Mucosa of rectum (tissue), 2 donors: ENCODE data around the gene ZNF605.
A peak's percentile ranks its signal among the peaks of the same experiment; 100 is the strongest.
"Not testable (repeated sequence)": the region's sequence is repeated elsewhere in the genome, so short reads cannot be mapped to it uniquely, and the experiment has no call there.

Source experiments
- H3K27ac ChIP-seq, 2 donors: one replicate each; pipeline ENCODE4 v1.7.0; 2013; ENCODE audit warnings: inconsistent platforms in 2 of 2, low read depth in 2 of 2, low read length in 2 of 2
- H3K27me3 ChIP-seq, 2 donors: one replicate each; pipeline ENCODE4 v1.7.0; 2013; ENCODE audit warnings: low read length in 2 of 2; ENCODE audit not compliant: control insufficient read depth in 2 of 2, insufficient read depth in 2 of 2
- H3K36me3 ChIP-seq, 2 donors: one replicate each; pipeline ENCODE4 v1.7.0; 2013; ENCODE audit warnings: low read length in 2 of 2; ENCODE audit not compliant: control insufficient read depth in 2 of 2, insufficient read depth in 2 of 2
- H3K4me1 ChIP-seq, 2 donors: one replicate each; pipeline ENCODE4 v1.7.0; 2013; ENCODE audit warnings: low read length in 2 of 2, mild to moderate bottlenecking in 1 of 2; ENCODE audit not compliant: control insufficient read depth in 2 of 2, insufficient read depth in 2 of 2
- H3K4me3 ChIP-seq, 2 donors: one replicate each; pipeline ENCODE4 v1.7.0; 2013; ENCODE audit warnings: low read length in 2 of 2
- H3K9ac ChIP-seq, 2 donors: one replicate each; pipeline ENCODE4 v1.7.0; 2013; ENCODE audit warnings: low read length in 2 of 2, low read depth in 1 of 2, mild to moderate bottlenecking in 1 of 2
- H3K9me3 ChIP-seq, 2 donors: one replicate each; pipeline ENCODE4 v1.7.0; 2013; ENCODE audit warnings: low read length in 2 of 2; ENCODE audit not compliant: control insufficient read depth in 2 of 2
- donor health status: healthy.
- donor health status: Normal muscosa, but diverticular disease.

Gene ZNF605

GRCh38 chr12:132956011-132956788, at the start of gene ZNF605:
Gene ZNF605, minus strand, starts transcription at chr12:132956306. Its CDS starts 10,671 bp downstream, at chr12:132945635.
- peaks cover 8 to 11% of the 10 kb centered on the region in 2 donors for H3K9me3 ChIP-seq
- peak within 1 kb of the TSS; percentile 76 to 79 for H3K9ac ChIP-seq
- H3K36me3 ChIP-seq = peaks cover 2 to 8% of the 10 kb centered on the region in 2 donors
- no peaks in the 10 kb centered on the region for H3K27me3 ChIP-seq
- peaks cover 4 to 10% of the 10 kb centered on the region in 2 donors for H3K4me1 ChIP-seq
- H3K27ac ChIP-seq = peak within 1 kb of the TSS; percentile 77 to 84
- H3K4me3 ChIP-seq = peak within 1 kb of the TSS; percentile 92 to 95

DNA sequence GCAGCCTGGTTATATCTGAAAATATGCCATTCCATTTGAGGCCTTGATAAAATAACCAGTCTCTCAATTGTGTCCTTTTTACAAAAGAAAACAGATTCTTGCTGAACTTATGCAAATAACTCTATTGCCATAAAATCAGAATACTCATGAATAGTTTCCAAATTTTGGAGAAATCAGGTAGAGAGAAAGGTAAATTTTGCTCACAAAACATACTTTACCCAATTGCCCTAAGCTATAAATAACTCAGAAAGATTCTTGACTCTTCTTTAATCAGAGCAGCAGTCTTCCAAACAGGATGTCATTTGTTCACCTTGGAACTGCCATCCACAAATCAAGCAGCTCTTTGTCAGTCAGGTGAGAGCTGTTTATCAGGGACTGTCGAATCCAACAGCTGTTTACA, 42.6 kb upstream of the ZNF605 start:
- H3K4me1 ChIP-seq = no peaks in the 10 kb centered on the region
- H3K27me3 ChIP-seq = no peaks in the 10 kb centered on the region
- H3K27ac ChIP-seq = no peak overlapping the region
- H3K9me3 ChIP-seq = peaks cover 35 to 37% of the 10 kb centered on the region in 2 donors
- no peak overlapping the region for H3K4me3 ChIP-seq
- no peak overlapping the region for H3K9ac ChIP-seq
- H3K36me3 ChIP-seq = peaks cover 6 to 25% of the 10 kb centered on the region in 2 donors

GRCh38 chr12:132986885-132987225, 30.7 kb upstream of the ZNF605 start:
- Histone ChIP-seq H3K36me3 (peaks cover 0 to 4% of the 10 kb centered on the region in 2 donors), H3K27ac (peak overlapping the region; percentile 80 to 83), H3K9ac (peak overlapping the region; percentile 83 to 85), H3K27me3 (no peaks in the 10 kb centered on the region), H3K9me3 (peaks cover 0 to 6% of the 10 kb centered on the region in 2 donors), H3K4me3 (peak overlapping the region; percentile 97 to 100), H3K4me1 (peaks cover 4 to 12% of the 10 kb centered on the region in 2 donors)

- peak within 1 kb of the TSS; percentile 83 to 85 for H3K9ac ChIP-seq
- H3K4me1 ChIP-seq = peaks cover 4 to 12% of the 10 kb centered on the region in 2 donors
- H3K27ac ChIP-seq = peak within 1 kb of the TSS; percentile 80 to 83
- H3K27me3 ChIP-seq = no peaks in the 10 kb centered on the region
- peaks cover 0 to 6% of the 10 kb centered on the region in 2 donors for H3K9me3 ChIP-seq
- H3K36me3 ChIP-seq = peaks cover 0 to 4% of the 10 kb centered on the region in 2 donors
- peak within 1 kb of the TSS; percentile 97 to 100 for H3K4me3 ChIP-seq
Measured at GRCh38 chr12:132986001-132986884, 30.1 kb upstream of the ZNF605 start, which contains the start of gene ZNF26. Gene ZNF26, plus strand, starts transcription at chr12:132986367. Its CDS starts 474 bp downstream, at chr12:132986841.

DNA sequence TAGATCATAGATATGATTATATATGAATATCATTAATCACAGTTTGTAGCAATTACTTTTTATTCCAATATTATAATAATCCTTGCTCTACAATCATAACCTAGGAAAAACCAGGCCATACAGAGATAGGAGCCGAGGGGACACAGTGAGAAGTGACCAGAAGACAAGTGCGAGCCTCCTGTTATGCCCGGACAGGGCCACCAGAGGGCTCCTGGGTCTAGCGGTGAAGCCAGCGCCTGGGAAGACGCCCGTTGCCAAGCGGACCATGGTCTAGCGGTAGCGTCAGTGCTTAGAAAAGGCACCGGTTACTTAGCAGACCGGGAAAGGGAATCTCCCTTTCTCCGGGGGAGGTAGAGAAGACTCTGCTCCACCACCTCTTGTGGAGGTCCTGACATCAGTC, 20.8 kb upstream of the ZNF605 start:
- H3K9ac ChIP-seq, H3K27ac ChIP-seq, H3K27me3 ChIP-seq, H3K4me3 ChIP-seq, H3K4me1 ChIP-seq, H3K9me3 ChIP-seq, H3K36me3 ChIP-seq: not testable (repeated sequence)

DNA sequence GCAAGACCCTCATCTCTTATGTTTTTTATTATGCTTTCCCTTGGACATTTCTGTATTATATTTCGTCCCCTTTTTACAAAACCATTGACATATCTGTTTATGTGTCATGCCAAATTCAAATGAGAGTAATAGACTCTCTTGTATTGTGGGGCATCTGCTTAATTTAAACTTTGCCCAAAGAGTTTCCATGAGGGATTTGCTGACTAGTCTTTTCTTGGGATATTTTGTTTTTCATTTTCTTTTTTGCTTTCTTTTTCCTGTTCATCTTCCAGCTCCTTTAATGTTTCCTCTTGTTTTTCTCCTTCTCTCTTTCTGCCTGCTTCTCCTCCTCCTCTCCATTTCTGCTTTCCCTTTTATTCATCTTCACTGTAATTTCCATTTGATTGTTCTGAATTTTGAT, 16.3 kb upstream of the ZNF605 start:
- Histone ChIP-seq H3K4me3 (no peak overlapping the region), H3K27me3 (no peaks in the 10 kb centered on the region), H3K4me1 (no peaks in the 10 kb centered on the region), H3K9me3 (peaks cover 0 to 9% of the 10 kb centered on the region in 2 donors), H3K27ac (no peak overlapping the region), H3K36me3 (no peaks in the 10 kb centered on the region), H3K9ac (no peak overlapping the region)

GRCh38 chr12:132967736-132968135, 11.6 kb upstream of the ZNF605 start:
- H3K4me3 ChIP-seq = no peak overlapping the region
- no peaks in the 10 kb centered on the region for H3K4me1 ChIP-seq
- no peak overlapping the region for H3K9ac ChIP-seq
- no peaks in the 10 kb centered on the region for H3K36me3 ChIP-seq
- H3K27me3 ChIP-seq = no peaks in the 10 kb centered on the region
- no peak overlapping the region for H3K27ac ChIP-seq
- peaks cover 0 to 11% of the 10 kb centered on the region in 2 donors for H3K9me3 ChIP-seq

DNA sequence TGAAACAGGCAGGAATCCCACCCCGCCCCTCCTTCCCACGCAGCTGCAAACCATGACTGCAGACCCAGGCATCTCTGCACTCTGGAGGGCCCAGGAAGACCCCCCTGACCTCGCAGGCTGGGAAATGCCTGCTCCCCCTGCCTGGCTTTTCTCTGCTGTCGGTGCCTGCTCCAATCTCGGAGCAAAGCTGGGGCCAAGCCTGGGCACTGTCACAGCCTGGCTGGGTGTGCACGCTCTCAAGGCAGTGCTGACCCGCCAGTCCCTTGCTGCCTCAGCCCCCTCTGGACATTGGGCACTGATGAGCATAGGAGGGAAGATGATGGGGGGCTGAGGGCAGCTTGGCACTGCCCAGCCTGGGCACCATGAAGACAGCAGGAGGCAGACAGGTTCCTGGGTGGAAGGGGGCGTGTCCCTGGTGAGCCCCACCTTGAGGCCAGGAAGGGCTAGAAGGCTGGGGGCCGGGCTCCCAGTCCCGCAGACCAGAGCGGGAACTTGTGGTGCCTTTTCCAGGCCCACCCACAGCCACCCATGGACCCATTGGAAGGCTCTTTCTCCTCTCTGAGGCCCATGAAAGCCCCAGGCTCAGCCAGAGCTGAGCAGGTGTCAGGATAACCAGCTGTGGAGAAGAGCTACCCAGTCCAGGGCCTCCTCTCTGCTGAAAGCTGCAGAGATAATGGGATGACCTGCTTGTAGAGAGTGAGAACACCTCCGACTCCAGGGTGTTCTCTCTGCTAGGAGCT, 10.7 kb upstream of the ZNF605 start:
- H3K9ac ChIP-seq = no peak overlapping the region
- peaks cover 0 to 11% of the 10 kb centered on the region in 2 donors for H3K9me3 ChIP-seq
- H3K36me3 ChIP-seq = no peaks in the 10 kb centered on the region
- no peaks in the 10 kb centered on the region for H3K4me1 ChIP-seq
- H3K4me3 ChIP-seq = no peak overlapping the region
- no peaks in the 10 kb centered on the region for H3K27me3 ChIP-seq
- H3K27ac ChIP-seq = no peak overlapping the region

- Histone ChIP-seq H3K4me3 (no peak overlapping the region), H3K27ac (no peak overlapping the region), H3K4me1 (no peaks in the 10 kb centered on the region), H3K9me3 (peaks cover 0 to 11% of the 10 kb centered on the region in 2 donors), H3K27me3 (no peaks in the 10 kb centered on the region), H3K9ac (no peak overlapping the region), H3K36me3 (no peaks in the 10 kb centered on the region)
Measured at GRCh38 chr12:132965796-132966195, 9.7 kb upstream of the ZNF605 start.
